Activated CD4-positive, CD25-positive, alpha-beta regulatory T cell treated with anti-CD3 and anti-CD28 coated beads, Interleukin-2, amount 50 U/mL, for 24 hours (primary cell): ENCODE data around the gene SIMC1.
"Not testable (repeated sequence)": the region's sequence is repeated elsewhere in the genome, so short reads cannot be mapped to it uniquely, and the experiment has no call there.

ENCODE experiments used
- ATAC-seq, 2 donors: fragments of 150-1000 bp; cut with Tn5 transposase; one replicate each; pipeline ENCODE4 v1.10.0; 2021; ENCODE audit warnings: mild to moderate bottlenecking in 1 of 2, moderate library complexity in 1 of 2

The SIMC1 gene

DNA sequence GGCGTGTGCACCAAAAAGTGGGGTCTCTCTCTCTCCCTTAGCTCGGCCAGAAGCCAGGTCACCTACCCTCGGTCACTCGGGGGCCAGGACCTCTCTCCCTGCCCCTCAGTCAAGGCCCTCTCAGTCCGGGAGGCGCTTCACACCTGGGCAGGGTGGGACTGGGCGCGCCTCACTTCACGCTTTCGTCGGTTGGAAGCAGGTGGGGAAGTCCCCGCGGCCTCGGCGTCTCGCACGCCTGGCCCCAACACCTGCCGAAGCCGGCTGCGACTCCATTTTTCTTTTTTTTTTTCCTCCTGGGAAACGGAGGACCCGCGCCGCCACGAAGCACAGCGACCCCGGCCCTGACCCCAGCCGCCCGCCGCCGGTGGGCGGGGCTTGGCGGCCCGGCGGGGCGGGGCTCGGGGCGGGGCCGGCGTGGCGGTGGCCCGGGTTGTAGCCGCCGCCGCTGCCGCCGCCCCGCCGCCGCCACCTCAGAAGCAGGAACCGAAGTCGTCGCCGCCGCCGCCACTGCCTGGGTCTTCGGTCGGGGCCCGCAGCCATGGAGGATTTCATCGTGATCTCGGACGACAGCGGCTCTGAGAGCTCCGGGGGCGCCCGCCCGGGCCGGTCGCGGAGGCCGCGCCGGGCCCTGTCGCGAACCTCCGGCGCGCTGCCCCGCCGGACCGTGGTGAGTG lies at the start of gene SIMC1:
SIMC1 (plus strand) TSS at position 454 of the 674 bp plus-strand sequence; CDS start at position 539, 85 bp downstream.
- ATAC-seq, result peak; percentile 68 to 75

DNA sequence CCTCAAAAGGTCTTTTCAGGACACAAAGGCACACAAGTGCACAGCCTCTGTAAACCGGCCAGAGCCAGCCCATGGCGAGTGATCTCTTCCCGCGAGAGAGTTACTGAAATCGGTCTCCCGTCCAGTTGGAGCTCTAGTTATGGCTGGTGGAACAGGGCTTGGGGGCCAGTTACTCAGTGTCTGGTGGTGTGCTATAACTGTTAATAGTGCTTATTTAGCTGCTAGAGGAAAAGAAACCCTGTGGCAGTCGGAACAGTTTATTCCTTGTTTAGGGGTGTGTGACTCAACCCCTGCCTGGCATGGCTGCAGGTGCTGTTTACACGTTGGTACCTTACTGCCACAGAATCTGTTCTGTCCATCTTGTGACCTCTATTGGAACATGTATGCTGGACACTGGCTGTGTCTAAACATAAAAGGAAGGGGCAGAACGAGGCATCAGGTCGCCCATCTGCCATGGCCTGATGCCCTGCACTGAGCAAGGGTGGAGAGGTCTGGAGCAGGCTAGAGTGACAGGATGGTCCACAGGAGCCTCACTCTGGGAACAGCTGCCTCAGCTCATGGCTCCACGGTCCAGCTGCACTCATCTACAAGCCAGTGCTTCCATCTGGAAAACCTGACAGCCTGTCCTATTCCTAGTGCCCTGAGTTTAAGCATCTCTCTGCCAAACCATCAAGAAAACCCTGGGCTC lies 49.6 kb upstream of the SIMC1 start:
- no peak for ATAC-seq

DNA sequence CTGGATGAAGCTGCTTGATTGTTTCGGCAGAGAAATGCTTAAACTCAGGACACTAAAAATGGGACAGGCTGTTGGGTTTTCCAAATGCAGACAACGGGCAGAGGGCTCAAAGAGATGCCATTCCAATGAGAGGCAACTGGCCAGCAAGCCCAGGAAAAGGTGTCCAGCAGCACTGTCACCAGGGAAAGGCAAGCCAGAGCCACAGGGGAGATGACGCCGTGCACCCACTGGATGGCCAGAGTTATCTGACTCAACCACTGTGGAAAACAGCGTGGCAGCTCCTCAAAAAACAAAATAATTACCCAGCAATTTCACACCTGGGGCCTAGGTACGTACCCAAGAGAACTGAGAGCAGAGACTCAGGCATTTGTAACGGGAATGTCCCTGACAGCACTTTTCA lies 48.4 kb upstream of the SIMC1 start:
- no peak for ATAC-seq

DNA sequence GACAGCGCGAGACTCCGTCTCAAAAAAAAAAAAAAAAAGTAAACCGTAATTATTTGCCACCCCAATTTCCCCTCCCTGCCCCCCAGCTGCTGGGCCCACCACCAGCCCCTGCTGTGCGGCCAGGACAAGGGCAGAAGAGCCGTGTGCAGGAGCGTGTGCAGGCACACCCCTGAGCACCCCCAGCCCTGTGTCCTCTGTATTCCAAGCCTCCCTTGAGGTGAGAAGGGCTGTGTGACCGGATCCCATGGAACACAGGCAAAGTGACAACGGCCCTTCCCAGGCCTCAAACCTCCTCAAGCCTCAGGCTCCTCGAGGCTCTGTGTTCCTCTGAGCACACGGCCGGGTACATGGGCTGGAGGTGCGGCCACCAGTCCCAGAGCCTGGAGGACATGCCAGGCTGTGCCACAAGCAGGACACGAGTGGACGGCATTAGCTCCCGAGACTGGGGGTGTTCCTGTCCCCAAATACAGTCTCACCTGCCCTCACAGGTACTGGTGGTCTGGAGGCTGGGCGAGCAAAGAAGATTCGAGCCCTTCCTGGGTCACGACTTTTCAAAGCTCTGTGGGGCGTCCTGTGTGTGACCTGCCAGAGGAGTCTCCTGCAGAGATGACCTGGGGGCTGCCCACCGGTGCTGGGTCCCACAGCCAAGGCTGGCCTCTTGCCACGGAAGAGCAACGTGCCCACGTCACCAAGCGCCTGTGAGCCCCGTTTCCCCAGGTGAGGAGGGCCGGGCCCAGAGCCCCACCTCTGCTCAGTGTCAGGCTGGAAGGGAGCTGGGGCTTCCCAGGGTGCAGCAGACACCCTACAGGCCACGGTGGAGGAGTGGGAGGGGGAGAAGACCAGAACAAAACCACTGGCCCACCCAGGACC lies 47.1 kb upstream of the SIMC1 start:
- no peak for ATAC-seq

DNA sequence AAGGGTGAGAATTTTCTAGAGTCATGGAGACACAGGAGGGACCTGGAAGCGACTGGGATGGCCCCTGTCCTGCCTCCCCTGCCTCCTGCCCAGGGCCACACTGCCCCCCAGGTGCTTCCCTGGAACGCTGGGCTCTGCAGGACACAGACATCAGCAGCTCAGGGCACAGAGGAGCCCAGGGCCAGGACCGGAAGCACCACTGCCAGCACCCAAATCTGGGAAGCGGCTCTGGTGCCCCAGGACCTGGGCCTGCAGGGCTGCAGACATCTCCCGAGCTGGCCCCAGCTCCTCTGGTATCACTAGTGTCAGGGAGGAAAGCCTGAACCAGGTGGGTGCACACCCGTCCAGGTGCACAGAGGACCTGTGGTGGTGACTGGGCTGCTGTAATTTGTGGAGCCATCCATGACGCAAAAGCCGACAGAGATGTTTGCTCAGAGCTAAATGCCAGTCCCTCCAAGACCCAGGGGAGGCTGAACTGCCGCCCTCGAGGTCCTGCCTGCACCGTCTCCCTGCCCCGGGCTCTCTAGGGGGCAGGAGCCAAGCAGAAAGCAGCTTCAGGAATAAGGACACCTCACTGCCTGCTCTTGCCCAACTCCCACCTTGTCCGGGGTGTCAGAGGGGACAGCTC lies 46.0 kb upstream of the SIMC1 start:
- ATAC-seq, result no peak

DNA sequence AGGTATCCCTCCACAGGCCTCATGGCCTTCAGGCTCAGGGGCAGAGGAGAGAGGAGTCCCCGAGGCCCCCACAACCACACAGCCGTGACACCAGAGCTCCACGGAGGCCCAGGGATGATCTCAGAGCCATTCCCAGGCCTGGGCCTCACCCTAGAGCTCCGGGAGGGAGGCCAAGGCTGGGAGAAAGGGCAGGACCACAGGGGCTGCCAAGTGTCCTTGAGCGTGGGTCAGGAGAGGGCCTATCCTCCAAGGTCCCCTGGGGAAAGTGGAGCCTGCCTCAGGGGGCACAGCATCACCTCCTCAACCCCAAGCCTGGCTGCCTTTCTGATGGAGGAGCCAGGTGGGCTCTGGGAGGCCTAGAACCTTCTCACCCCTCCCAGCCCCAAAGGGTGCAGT lies 45.5 kb upstream of the SIMC1 start:
- ATAC-seq, result not testable (repeated sequence)

DNA sequence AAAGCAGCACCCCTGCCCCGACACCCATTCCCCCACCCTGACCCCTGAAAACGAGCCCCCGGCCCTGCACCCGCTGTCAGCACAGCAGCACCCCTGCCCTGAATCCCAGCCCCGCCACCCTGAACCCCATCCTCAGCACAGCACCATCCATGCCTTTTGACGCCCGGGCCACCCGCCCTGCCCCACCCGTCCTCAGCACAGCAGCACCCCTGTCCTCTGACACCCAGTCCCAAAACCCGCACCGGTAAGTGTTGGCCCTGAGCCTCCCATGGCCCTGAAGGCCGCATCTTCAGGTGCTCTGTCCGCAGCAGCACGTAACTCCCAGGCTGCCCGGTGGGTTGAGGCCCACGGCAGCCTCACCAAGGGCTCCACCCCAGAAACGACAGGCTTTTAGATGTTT lies 44.6 kb upstream of the SIMC1 start:
- not testable (repeated sequence) for ATAC-seq

DNA sequence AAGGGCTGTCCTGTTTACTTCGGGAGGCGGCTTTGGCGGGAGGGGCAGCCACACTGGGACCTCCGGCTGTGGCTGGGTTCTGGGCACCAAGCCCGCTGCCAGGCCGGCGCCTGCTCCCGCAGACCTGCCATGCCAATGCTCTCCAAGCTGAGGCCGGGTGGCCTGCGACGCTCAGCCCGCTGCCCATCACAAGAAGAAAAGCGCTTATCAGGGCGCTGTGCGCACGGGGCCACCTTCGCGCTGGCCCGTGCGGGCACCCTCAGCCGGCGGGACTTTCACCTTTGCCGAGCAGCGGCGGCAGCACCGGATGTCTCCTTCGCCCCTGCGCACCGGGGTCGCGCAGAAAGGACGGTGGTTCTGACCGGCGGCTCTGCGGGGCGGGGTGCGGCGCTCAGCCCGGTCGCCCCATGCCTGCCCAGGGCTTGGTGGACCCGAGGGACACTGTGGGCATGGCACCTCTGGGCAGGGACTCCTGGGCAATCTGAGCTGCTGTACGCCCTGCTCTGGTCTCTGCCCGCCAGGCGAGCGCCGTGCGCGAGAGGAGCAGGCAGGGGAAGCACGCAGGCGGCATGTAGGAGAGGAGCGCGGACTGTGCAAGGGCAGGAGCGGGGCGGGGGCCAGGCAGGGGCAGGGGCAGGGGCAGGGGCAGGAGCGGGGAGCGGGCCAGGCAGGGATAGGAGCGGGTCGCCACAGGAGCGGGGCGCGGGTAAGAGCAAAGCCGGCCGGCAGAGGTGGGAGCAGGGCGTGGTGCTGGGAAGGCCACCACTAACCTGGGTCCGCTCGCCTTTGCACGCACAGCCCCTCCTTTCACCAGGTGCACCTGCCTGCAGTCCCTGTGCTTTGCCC lies 43.8 kb upstream of the SIMC1 start:
- ATAC-seq, result peak; percentile 30 to 50

DNA sequence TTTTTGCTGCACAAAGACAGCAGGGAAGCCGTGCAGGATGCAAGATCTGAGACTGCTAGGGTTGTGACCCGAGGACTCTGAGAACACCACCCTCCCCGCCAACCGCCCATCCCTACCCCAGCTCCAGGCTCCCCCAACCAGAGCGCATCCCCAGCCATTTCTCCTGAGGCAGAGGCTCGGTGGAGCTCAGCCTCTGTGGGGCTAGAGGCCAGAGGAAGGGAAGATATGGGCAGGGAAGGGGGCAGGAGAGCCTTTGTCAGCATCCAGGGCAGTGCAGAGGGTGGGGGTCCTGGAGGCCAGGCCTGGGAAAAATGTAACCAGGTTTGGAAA lies 43.2 kb upstream of the SIMC1 start:
- ATAC-seq, result not testable (repeated sequence)

DNA sequence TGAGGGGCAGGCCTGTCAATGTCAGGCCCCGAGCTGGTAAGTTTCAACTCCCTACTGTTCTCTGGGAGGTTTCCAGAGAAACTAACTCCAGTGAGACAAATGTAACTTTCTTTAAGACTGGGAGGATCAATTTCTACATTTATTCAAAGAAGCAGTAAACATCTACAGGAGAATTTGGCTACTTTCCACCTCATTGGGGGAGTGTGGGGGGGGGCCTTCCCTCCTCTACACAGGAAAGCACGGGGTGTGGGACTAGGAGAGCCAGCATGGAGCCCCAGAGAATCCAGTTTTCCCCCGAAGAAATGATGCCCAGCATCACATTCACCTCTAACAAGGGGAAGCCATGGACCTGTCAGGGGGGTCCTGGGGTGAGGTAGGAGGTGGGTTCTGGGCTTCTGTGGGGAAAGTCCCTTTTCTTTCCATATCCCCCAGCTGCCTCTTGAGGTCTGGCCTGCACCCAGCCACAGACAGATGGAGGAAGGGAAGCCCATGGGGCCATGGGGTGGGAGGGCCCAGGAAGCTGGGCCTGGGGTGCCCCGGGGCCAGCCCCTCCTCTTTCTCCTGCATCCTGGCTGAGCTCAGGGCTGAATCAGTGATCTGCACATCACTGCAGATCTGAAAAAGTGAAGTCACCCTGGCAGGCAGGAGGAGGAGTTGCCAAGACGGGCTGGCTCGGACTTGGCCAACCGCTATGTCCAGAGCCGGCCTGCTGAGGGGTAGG lies 42.6 kb upstream of the SIMC1 start:
- not testable (repeated sequence) for ATAC-seq

DNA sequence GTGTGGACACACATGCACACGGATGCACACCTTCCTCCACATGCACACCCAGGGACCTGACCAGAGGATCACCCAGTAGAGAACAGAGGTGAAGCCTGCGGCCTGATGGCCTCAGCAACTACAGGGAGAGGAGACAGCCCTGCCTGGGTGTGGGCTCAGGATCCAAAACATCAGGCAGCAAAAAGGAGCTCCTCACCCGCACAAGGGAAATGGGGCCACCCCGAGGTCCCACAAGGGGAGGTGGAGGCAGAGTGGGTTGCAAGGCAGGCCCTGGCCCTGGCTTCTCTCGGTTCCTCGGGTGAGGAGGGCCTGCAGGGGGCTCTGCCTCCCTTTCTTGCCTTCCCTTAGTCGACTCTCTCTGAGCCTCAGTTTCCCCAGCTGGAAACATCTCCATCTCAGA lies 41.4 kb upstream of the SIMC1 start:
- ATAC-seq, result not testable (repeated sequence)

DNA sequence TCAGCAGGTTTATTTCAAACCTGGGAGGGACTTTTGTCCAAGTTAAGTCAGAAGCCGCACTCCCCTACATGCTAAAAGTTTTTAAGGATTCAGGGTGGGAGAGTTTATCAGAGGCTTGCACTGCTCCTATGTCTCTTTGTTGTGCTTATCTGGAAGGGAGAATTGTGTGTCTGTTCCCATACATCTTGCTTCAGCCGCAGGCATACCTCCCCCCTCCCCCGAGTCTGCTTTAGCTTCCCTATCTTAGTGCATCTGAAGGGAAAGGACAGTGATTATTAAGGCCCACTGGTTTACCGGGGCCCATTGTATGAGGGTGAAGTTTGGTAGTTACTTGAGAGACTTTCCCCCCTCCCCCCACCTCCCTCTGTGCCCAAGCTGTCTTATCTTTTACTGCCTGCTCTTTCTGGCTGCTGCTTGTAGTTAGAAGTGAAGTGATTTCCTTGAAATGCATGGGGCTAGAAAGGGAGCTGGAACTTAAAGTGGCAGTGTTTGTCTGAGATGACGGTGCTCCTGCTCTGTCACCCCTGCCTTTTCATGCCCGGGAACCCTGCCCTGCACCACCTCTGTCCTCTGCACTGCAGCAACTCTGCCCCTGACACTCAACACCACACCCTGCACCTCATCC lies 40.9 kb upstream of the SIMC1 start:
- not testable (repeated sequence) for ATAC-seq

DNA sequence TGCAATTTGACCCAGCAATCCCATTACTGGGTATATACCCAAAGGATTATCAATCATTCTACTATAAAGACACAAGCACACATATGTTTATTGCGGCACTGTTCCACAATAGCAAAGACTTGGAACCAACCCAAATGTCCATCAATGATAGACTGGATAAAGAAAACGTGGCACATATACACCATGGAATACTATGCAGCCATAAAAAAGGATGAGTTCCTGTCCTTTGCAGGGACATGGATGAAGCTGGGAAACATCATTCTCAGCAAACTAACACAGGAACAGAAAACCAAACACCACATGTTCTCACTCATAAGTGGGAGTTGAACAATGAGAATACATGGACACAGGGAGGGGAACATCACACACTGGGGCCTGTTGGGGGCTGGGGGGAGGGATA lies 39.9 kb upstream of the SIMC1 start:
- ATAC-seq, result not testable (repeated sequence)

DNA sequence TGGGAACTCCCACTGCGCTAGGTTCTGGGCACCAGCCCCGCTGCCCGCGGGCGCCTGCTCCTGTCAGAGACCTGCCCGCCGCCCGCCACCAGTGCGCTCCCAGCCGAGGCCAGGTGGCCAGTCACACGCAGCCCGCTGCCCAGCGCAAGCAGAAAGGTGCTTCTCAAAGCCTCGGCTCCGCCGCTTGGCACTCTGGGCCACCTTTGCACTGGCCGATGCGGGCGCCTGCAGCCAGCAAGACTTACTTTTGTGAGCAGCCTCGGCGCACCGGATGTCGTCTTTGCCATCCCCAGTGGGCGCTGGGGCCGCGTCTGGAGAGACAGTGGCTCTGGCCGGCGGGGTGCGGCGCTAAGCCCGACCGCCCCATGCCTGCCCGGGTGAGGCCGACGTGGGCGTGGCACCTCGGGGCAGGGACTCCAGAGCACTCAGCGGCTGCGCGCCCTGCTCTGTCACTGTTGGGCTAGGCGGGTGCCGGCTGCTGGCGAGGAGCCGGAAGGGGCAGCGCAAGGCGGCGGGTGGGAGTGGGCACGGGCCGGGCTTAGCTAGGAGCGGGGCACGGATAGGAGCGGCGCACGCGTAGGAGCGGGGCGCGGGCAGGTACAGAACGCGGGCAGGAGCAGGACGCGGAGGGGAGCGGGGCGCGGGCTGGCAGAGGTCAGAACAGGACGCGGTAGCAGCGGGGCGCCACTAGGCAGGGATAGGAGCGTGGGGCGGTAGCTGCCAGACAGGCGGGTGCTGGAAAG lies 39.1 kb upstream of the SIMC1 start:
- peak; percentile 39 to 50 for ATAC-seq

DNA sequence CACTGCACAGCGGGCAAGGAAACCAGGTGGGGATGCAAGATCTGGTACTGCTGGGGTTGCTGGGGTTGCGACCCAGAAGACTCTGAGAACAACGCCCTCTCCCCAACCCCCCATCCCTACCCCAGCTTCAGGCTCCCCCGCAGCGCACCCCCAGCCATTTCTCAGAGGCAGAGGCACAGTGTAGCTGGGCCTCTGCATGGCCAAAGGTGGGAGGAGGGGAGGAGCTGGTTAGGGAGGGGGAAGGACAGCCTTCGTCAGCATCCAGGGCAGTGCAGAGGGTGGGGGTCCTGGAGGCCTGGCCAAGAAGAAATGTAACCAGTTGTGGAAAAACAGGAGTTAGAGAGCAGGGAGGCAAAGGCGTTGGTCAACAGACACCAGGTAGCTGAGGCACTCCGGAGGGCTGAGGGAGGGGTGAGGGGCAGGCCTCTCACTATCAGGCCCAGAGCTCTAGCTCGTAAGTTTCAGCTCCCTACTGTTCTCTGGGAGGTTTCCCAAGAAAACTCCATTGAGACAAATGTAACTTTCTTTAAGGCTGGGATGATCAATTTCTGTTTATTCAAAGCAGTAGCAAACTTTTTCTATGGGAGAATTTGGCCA lies 38.3 kb upstream of the SIMC1 start:
- ATAC-seq, result not testable (repeated sequence)

DNA sequence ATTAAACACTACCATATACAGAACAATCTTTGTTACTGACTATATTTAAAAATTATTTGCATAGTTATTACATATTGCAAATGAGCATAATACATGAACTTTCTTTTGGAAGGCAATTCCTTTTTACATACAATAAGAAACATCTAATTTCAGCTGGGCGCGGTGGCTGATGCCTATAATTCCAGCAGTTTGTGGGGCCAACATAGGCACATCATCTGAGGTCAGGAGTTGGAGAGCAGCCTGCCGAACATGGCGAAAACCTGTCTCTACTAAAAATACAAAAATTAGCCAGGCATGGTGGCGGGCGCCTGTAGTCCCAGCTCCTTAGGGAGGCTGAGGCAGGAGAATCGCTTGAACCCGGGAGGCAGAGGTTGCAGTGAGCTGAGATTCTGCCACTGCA lies 36.4 kb upstream of the SIMC1 start:
- ATAC-seq, result no peak

DNA sequence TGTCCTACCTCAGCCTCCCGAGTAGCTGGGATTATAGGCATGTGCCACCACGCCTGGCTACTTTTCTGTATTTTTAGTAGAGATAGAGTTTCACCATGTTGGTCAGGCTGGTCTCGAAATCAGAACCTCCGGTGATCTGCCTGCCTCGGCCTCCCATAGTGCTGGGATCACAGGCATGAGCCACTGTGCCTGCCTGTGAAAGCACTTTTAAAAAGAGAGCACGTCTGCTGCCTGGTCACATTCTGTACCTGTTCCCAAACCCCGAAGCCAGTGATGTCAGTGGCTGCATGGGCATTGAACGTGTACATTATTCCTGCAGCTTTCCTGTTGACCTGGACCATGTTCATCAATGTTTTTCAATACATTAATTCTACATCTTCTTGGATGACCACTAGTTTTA lies 35.1 kb upstream of the SIMC1 start:
- no peak for ATAC-seq

DNA sequence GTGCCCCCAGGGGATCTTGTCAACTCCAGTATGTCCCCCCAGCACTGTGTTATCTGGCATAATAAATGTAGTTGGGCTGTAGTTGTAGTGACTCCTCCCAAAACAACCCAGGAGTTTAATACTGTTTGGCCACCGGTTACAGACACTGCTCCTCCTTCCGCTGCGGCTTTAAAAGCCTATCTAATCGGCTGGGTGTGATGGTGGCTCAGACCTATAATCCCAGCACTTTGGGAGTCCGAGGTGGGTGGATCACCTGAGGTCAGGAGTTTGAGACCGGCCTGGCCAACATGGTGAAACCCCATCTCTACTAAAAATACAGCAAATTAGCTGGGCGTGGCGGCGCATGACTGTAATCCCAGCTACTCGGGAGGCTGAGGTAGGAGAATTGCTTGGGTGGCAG lies 34.7 kb upstream of the SIMC1 start:
- ATAC-seq, result not testable (repeated sequence)

DNA sequence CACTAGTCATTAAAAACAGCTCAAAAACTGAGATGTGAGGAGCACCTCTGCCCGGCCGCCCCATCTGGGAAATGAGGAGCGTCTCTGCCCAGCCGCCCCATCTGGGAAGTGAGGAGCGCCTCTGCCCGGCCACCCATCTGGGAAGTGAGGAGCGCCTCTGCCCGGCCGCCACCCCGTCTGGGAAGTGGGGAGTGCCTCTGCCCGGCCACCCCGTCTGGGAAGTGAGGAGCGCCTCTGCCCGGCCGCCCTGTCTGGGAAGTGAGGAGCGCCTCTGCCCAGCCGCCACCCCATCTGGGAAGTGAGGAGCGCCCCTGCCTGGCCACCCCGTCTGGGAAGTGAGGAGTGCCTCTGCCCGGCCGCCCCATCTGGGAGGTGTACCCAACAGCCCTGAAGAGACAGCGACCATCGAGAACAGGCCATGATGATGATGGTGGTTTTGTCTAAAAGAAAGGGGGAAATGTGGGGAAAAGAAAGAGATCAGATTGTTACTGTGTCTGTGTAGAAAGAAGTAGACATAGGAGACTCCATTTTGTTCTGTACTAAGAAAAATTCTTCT lies 23.7 kb upstream of the SIMC1 start:
- not testable (repeated sequence) for ATAC-seq
